Liver (tissue), 9 donors: Measurements from ENCODE around the gene HPD. TPM values are rescaled to one million over a fixed set of nuclear protein-coding genes. Genes with fewer than 3 reads are reported as not detected.
A peak's percentile ranks its signal among the peaks of the same experiment; 100 is the strongest.

Source experiments
- DNase-seq: peaks from one replicate; pipeline ENCODE4 v3.0.0-alpha.2; 2017; ENCODE audit warnings: low spot score
- H3K27ac ChIP-seq, 2 donors: one replicate each; pipeline ENCODE4 v1.7.0; 2013; ENCODE audit warnings: inconsistent platforms in 2 of 2, low read length in 2 of 2, control low read depth in 1 of 2, low read depth in 1 of 2, mild to moderate bottlenecking in 1 of 2
- H3K27me3 ChIP-seq, 4 donors: one replicate each; pipeline versions ENCODE4 v1.6.1 to v1.7.0; 2013; ENCODE audit warnings: low read length in 3 of 4, inconsistent platforms in 1 of 4, mild to moderate bottlenecking in 1 of 4, moderate library complexity in 1 of 4; ENCODE audit not compliant: control insufficient read depth in 4 of 4, insufficient read depth in 4 of 4
- H3K36me3 ChIP-seq, 4 donors: one replicate each; pipeline versions ENCODE4 v1.6.1 to v1.7.0; 2013; ENCODE audit warnings: low read length in 3 of 4, mild to moderate bottlenecking in 3 of 4, low read depth in 1 of 4, moderate library complexity in 1 of 4; ENCODE audit not compliant: control insufficient read depth in 4 of 4, insufficient read depth in 3 of 4
- H3K4me1 ChIP-seq, 4 donors: one replicate each; pipeline versions ENCODE4 v1.6.1 to v1.7.0; 2013; ENCODE audit warnings: low read length in 3 of 4, mild to moderate bottlenecking in 3 of 4, moderate library complexity in 1 of 4; ENCODE audit not compliant: control insufficient read depth in 4 of 4, insufficient read depth in 4 of 4
- H3K4me3 ChIP-seq, 3 donors: one replicate each; pipeline versions ENCODE4 v1.6.1 to v1.7.0; 2013; ENCODE audit warnings: low read length in 3 of 3, control low read depth in 1 of 3, low read depth in 1 of 3, mild to moderate bottlenecking in 1 of 3
- H3K9ac ChIP-seq, 2 donors: one replicate each; pipeline ENCODE4 v1.7.0; 2013; ENCODE audit warnings: low read length in 2 of 2, mild to moderate bottlenecking in 2 of 2, moderate library complexity in 2 of 2, control low read depth in 1 of 2, low read depth in 1 of 2
- H3K9me3 ChIP-seq, 4 donors: one replicate each; pipeline versions ENCODE4 v1.6.1 to v1.7.0; 2013; ENCODE audit warnings: low read length in 3 of 4; ENCODE audit not compliant: control insufficient read depth in 4 of 4
- EGR1 ChIP-seq, 2 donors: IDR thresholded peaks; 2 replicates each; pipeline ENCODE4 v1.6.1; 2016 to 2018; ENCODE audit warnings: antibody characterized with exemption in 2 of 2, low read depth in 2 of 2
- FOXA1 ChIP-seq: IDR thresholded peaks from 2 replicates; pipeline ENCODE4 v1.6.1; 2016; ENCODE audit warnings: antibody characterized with exemption
- FOXA2 ChIP-seq: IDR thresholded peaks from 2 replicates; pipeline ENCODE4 v1.6.1; 2016; ENCODE audit warnings: antibody characterized with exemption
- GABPA ChIP-seq, 2 donors: IDR thresholded peaks in 1 of 2; conservative IDR thresholded peaks in 1 of 2; 2 replicates each; pipeline ENCODE4 v1.6.1; 2016; ENCODE audit warnings: antibody characterized with exemption in 2 of 2, mild to moderate bottlenecking in 1 of 2, moderate library complexity in 1 of 2
- HNF4A ChIP-seq, 2 donors: conservative IDR thresholded peaks; 2 replicates each; pipeline ENCODE4 v1.6.1; 2016; ENCODE audit warnings: antibody characterized with exemption in 2 of 2, mild to moderate bottlenecking in 2 of 2
- HNF4G ChIP-seq: IDR thresholded peaks from 2 replicates; pipeline ENCODE4 v1.6.1; 2016; ENCODE audit warnings: antibody characterized with exemption
- JUND ChIP-seq, 2 donors: IDR thresholded peaks; 2 replicates each; pipeline ENCODE4 v1.6.1; 2016; ENCODE audit warnings: antibody characterized with exemption in 2 of 2
- NR2F2 ChIP-seq: IDR thresholded peaks from 2 replicates; pipeline ENCODE4 v1.6.1; 2016; ENCODE audit warnings: antibody characterized with exemption
- RAD21 ChIP-seq, 2 donors: IDR thresholded peaks; 2 replicates each; pipeline ENCODE4 v1.6.1; 2016; ENCODE audit warnings: antibody characterized with exemption in 2 of 2, mild to moderate bottlenecking in 2 of 2
- RXRA ChIP-seq, 2 donors: IDR thresholded peaks; 2 replicates each; pipeline ENCODE4 v1.6.1; 2017 to 2018; ENCODE audit warnings: antibody characterized with exemption in 2 of 2, mild to moderate bottlenecking in 1 of 2
- SP1 ChIP-seq: IDR thresholded peaks from 2 replicates; pipeline ENCODE4 v1.6.1; 2018; ENCODE audit warnings: antibody characterized with exemption, mild to moderate bottlenecking
- TAF1 ChIP-seq: conservative IDR thresholded peaks from 2 replicates; pipeline ENCODE4 v1.6.1; 2016; ENCODE audit warnings: antibody characterized with exemption, mild to moderate bottlenecking
- YY1 ChIP-seq: IDR thresholded peaks from 2 replicates; pipeline ENCODE4 v1.6.1; 2016; ENCODE audit warnings: antibody characterized with exemption, mild to moderate bottlenecking
- WGBS: extraction: QIAGEN DNeasy Blood & Tissue Kit; methylation state at CpG from one replicate; pipeline ENCODE4 v1.1.7; 2013; 5-methylcytosine and 5-hydroxymethylcytosine counted together
- polyA plus RNA-seq, 2 donors: library from polyadenylated mRNA; stranded (reverse) in 1 of 2; unstranded in 1 of 2; fragments of 200-250 nt in 1 of 2; fragments of >200 nt in 1 of 2; fragmentation: Nextera tagmentation in 1 of 2; extraction: Ambion mirVana in 1 of 2; gene quantifications; one replicate each; pipeline versions ENCODE4 v1.2.1 to v1.2.3, GENCODE V29; 2013 to 2015
- total RNA-seq, 2 donors: library from RNA; depleted of rRNA; stranded (reverse); fragments of >200 nt; gene quantifications; one replicate each; pipeline ENCODE4 v1.2.3, GENCODE V29; 2014
- TF ChIP-seq, protein P1 (sequence below): IDR thresholded peaks from 2 replicates; pipeline ENCODE4 v1.6.1; 2016; ENCODE audit warnings: antibody characterized with exemption
- TF ChIP-seq, protein P2 (sequence below): fragments of 150-350 bp; IDR thresholded peaks from 2 replicates; pipeline ENCODE4 v1.5.1; 2017; ENCODE audit warnings: improper control_type of control experiment, low read depth, low read length; ENCODE audit not compliant: missing input control
- TF ChIP-seq, protein P3 (sequence below): IDR thresholded peaks from 2 replicates; pipeline ENCODE4 v1.6.1; 2016; ENCODE audit warnings: antibody characterized with exemption
- TF ChIP-seq, protein P4 (sequence below): IDR thresholded peaks from 2 replicates; pipeline ENCODE4 v1.6.1; 2016; ENCODE audit warnings: antibody characterized with exemption
- donor health status: healthy.
- donor health status: healthy.
- donor health status: healthy.
- donor health status: healthy.
- donor health status: healthy.

The HPD gene
- total and polyA plus RNA-seq, 4 donors: 31.3 to 812 (median 509) TPM

DNA sequence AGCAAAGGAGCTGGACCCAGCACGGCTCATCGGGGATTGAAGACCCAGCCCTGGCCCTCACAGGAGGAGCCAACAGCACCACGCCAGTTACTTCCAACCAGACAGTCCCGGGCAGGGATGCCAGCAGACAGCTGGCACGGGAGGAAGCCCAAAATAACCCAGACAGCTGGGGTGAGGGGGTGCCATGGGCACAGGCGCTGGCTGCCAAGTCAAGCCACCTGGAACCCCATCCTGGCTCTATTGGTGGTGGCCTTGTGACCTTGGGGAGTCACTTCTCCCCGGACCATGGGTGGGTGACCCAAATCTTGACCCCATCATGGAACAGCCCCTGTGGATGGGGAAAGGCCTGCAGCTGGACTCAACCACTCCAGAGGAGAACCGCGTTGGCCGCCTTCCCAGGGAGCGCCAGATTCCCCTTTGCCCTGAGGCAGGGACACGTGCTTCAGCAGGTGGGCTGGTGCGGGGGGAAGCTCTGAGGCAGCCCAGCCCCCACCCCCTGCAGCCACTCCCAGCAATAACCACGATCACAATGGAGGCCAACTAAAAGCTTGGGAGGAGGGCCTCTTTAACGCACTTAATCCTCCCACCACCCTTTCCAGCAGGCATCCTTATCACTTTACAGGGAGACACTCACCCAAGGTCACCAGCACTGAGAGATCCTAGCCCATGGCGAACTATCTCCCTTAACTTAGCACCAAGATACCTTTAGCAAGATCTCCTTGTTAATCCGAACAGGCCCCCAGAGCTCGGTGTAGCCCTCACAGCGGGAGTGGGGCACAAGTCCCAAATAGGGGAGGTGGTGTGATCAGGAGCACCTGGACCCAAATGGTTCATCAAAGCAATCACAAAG is 60.5 kb downstream of the HPD start:
- Histone ChIP-seq H3K27ac (peak overlapping the region; percentile 75 to 100), H3K36me3 (no peaks in the 10 kb centered on the region), H3K4me3 (peak overlapping the region; percentile 56 to 93 (median 61)), H3K9me3 (no peaks in the 10 kb centered on the region), H3K4me1 (peaks cover 15 to 64% (median 55%) of the 10 kb centered on the region in 4 donors), H3K27me3 (no peaks in the 10 kb centered on the region), H3K9ac (peak overlapping the region; percentile 43 to 45)
- TF ChIP-seq FOXA2: no peak
- TF ChIP-seq, protein P1, sequence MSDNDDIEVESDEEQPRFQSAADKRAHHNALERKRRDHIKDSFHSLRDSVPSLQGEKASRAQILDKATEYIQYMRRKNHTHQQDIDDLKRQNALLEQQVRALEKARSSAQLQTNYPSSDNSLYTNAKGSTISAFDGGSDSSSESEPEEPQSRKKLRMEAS: peak; percentile 35
- TF ChIP-seq RXRA (IDR thresholded peaks at IDR 0.05): peak; percentile 62 to 73
- peak; percentile 84 for TF ChIP-seq YY1
- TF ChIP-seq TAF1: no peak
- TF ChIP-seq GABPA (IDR thresholded peaks at IDR 0.05 in 1 of 2, conservative IDR thresholded peaks at IDR 0.05 in 1 of 2): peak in 1 of 2 donors; percentile 23
- TF ChIP-seq SP1: peak; percentile 60
- no peak for TF ChIP-seq FOXA1
- TF ChIP-seq, protein P2, sequence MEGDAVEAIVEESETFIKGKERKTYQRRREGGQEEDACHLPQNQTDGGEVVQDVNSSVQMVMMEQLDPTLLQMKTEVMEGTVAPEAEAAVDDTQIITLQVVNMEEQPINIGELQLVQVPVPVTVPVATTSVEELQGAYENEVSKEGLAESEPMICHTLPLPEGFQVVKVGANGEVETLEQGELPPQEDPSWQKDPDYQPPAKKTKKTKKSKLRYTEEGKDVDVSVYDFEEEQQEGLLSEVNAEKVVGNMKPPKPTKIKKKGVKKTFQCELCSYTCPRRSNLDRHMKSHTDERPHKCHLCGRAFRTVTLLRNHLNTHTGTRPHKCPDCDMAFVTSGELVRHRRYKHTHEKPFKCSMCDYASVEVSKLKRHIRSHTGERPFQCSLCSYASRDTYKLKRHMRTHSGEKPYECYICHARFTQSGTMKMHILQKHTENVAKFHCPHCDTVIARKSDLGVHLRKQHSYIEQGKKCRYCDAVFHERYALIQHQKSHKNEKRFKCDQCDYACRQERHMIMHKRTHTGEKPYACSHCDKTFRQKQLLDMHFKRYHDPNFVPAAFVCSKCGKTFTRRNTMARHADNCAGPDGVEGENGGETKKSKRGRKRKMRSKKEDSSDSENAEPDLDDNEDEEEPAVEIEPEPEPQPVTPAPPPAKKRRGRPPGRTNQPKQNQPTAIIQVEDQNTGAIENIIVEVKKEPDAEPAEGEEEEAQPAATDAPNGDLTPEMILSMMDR: no peak
- peak; percentile 59 for TF ChIP-seq NR2F2
- TF ChIP-seq HNF4A (conservative IDR thresholded peaks at IDR 0.05): peak in 1 of 2 donors; percentile 56
- peak in 1 of 2 donors; percentile 28 for TF ChIP-seq EGR1 (IDR thresholded peaks at IDR 0.05; ENCODE audit: low read depth in 2 of 2)
- TF ChIP-seq, protein P3, sequence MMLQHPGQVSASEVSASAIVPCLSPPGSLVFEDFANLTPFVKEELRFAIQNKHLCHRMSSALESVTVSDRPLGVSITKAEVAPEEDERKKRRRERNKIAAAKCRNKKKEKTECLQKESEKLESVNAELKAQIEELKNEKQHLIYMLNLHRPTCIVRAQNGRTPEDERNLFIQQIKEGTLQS: no peak
- peak; percentile 78 for DNase-seq
- 20% methylated on average over 19 of the region's 19 CpGs for WGBS

DNA sequence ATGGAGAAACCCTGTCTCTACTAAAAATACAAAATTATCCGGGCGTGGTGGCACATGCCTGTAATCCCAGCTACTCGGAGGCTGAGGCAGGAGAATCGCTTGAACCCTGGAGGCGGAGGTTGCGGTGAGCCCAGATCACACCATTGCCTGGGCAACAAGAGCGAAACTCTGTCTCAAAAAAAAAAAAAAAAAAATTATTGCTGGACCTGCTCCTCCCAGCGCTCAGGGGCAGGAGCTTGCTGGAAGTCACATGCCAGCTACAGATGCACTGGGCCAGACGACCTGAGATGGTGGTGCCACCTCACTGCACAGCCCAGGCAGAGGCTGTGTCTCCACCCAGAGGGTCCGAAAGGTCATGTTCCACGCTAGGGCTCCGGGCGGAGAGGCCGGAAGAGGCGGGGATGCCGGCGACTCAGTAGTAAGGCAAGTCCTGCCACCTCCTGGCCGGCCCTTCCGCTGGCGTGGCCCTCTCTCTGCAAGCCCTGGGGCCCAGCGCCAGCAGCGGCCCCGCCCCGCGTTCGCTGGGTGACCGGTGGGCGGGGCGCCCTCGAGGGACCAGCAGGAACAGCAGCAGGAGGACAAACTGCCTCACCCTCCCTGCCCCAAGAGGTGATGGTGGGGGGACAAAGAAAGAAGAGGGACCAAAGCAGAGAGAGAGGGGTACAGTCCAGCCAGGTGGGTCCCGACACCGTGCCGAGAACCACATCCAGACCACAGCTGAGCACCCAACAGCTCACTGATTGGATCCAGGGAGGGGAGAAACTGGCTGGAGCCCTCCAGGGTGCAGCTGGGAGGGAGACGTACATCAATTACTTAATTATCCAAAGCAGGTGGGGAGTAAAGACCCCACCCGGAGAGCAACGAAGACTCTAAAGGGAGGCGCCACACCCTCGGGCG is 61.6 kb downstream of the HPD start:
- WGBS: 15% methylated on average over 39 of the region's 39 CpGs
- Histone ChIP-seq H3K4me1 (peaks cover 16 to 63% (median 54%) of the 10 kb centered on the region in 4 donors), H3K9me3 (no peaks in the 10 kb centered on the region), H3K27me3 (no peaks in the 10 kb centered on the region), H3K4me3 (peak overlapping the region in 2 of 3 donors; percentile 28 to 38), H3K36me3 (no peaks in the 10 kb centered on the region), H3K9ac (no peak overlapping the region), H3K27ac (peak overlapping the region; percentile 92 to 100)
- DNase-seq: peak; percentile 89
- TF ChIP-seq, protein P1: peak; percentile 88
- TF ChIP-seq HNF4A (conservative IDR thresholded peaks at IDR 0.05) (peak; percentile 88 to 94), SP1 (peak; percentile 94), HNF4G (peak; percentile 79), EGR1 (IDR thresholded peaks at IDR 0.05; ENCODE audit: low read depth in 2 of 2) (peak in 1 of 2 donors; percentile 75), FOXA1 (peak; percentile 78), NR2F2 (peak; percentile 90), FOXA2 (peak; percentile 33), RAD21 (IDR thresholded peaks at IDR 0.05) (peak; percentile 61 to 63), JUND (IDR thresholded peaks at IDR 0.05) (peak; percentile 70 to 81)
- TF ChIP-seq, protein P4, sequence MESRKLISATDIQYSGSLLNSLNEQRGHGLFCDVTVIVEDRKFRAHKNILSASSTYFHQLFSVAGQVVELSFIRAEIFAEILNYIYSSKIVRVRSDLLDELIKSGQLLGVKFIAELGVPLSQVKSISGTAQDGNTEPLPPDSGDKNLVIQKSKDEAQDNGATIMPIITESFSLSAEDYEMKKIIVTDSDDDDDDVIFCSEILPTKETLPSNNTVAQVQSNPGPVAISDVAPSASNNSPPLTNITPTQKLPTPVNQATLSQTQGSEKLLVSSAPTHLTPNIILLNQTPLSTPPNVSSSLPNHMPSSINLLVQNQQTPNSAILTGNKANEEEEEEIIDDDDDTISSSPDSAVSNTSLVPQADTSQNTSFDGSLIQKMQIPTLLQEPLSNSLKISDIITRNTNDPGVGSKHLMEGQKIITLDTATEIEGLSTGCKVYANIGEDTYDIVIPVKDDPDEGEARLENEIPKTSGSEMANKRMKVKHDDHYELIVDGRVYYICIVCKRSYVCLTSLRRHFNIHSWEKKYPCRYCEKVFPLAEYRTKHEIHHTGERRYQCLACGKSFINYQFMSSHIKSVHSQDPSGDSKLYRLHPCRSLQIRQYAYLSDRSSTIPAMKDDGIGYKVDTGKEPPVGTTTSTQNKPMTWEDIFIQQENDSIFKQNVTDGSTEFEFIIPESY: peak; percentile 92
- TF ChIP-seq, protein P2: peak; percentile 32
- TF ChIP-seq, protein P3: no peak
